HG03280 (cell line): Measurements from ENCODE around the gene ELMO1.

Experiments
- ATAC-seq: cut with Tn5 transposase; IDR thresholded peaks from one replicate; pipeline ENCODE4 v1.9.1; 2021; ENCODE audit warnings: mild to moderate bottlenecking, moderate library complexity; ENCODE audit not compliant: unreplicated experiment

ELMO1 gene

DNA sequence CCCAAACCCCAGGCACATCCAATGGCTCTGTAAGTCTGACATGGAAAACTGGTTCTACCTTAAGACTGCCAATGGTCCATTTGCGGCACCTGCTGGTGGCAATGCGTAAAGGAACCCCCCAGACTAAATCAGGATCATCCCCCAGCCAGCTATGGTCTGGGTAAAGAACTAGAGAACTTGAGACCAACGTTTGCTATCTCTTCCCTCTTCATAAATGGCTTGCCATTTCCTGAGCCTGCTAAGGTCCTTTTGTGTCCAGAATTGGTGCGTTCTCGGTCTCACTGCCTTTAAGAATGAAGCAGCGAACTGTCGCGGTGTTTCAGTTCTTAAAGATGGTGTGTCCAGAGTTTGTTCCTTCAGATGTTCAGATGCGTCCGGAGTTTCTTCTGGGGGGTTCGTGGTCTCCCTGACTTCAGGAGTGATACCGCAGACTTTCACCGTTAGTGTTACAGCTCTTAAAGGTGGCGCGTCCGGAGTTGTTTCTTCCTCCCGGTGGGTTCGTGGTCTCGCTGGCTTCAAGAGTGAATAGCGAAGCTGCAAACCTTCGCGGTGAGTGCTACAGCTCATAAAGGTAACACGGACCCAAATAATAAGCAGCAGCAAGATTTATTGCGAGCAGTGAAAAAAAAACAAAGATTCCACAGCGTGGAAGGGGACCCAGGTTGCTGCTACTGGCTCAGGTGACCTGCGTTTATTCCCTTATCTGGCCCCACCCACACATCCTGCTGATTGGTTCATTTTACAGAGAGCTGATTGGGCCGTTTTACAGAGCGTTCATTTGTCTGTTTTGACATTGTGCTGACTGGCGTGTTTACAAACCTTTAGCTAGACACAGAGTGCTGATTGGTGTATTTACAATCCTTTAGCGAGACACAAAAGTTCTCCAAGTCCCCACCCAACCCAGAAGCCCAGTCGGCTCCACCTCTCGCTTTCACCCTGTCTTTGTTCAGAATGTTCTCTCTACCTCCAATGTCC, 95.4 kb downstream of the ELMO1 start:
- ATAC-seq: peak; percentile 57

DNA sequence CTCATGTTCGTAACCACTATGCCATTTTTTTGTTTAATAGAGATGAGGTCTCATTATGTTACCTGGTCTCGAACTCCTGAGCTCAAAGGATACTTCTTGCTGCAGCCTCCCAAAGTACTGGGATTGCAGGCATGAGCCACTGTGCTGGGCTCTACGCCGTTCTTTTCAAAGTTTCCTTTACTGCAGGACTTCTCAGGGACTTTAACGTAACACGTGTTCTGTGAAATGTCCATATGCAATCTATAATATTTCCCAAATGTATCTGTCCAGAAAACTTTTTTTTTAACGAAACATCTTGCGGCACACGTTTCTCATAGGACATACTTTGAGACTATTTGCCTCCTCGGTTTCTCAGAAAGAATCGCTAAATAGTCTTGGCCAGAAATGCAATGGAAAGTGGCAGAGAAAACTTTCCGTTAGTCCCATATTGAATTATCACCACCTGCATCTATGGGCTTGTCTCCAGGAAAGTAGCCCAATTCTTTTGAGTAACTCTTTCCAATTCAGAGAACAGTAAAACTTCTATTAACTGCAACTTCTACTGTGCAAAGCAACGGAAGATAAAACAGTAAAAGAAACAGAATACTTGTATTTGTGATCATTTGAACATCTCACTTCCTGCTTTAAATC, 96.3 kb downstream of the ELMO1 start:
- no peak for ATAC-seq

- no peak for ATAC-seq
These were observed 96.9 kb downstream of the ELMO1 start for GRCh38 chr7:37351716-37352115.

GRCh38 chr7:37349979-37350590, 98.6 kb downstream of the ELMO1 start:
- ATAC-seq: no peak

GRCh38 chr7:37348982-37349381, 99.7 kb downstream of the ELMO1 start:
- no peak for ATAC-seq

DNA sequence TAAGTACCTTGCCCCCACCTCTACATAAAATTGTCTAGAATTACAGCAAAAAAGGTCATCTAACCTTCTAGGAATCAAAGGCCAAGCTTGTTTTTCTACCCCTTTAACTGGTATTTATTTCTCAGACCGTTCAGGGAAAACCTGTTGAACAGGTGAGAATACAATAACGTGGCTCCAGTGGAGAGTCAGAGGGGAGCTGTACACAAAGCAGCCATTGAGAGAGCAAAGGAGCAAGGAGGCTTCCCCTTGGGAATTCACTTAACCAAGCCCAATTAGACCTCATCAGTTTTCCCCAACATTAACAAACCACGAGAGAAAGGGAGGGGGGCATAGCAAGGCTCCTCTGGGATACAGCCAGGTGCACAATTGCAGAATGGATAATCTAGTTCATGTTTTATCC, 101.9 kb downstream of the ELMO1 start:
- no peak for ATAC-seq

DNA sequence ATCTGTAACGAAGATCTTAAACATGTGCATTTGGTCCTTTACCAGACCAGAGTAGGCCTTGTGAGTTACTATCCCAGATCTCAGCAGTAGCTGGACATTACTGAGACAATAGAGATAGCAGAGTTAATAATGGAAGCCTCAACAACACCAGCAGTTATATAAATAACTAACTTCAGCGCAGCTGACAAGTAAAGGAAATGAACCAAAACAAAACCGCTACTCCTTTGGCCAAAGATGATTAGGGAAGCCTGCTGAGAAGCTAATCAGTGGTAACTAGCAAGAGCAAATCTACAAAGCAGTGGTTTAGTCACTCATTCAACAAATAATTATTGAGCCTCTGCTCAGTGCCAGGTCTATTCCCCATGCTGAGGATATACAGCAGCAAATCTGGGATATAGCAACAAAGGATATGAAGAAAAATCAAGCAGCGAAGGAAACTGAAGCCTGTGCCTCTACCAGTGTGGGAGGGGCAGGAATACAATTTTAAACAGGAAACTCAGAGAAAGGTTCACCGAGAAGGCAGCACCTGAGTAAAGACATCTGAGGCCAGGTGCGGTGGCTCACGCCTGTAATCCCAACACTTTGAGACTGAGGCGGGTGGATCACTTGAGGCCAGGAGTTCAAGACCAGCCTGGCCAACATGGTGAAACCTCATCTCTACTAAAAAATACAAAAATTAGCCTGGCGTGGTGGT, 103.6 kb downstream of the ELMO1 start:
- no peak for ATAC-seq

DNA sequence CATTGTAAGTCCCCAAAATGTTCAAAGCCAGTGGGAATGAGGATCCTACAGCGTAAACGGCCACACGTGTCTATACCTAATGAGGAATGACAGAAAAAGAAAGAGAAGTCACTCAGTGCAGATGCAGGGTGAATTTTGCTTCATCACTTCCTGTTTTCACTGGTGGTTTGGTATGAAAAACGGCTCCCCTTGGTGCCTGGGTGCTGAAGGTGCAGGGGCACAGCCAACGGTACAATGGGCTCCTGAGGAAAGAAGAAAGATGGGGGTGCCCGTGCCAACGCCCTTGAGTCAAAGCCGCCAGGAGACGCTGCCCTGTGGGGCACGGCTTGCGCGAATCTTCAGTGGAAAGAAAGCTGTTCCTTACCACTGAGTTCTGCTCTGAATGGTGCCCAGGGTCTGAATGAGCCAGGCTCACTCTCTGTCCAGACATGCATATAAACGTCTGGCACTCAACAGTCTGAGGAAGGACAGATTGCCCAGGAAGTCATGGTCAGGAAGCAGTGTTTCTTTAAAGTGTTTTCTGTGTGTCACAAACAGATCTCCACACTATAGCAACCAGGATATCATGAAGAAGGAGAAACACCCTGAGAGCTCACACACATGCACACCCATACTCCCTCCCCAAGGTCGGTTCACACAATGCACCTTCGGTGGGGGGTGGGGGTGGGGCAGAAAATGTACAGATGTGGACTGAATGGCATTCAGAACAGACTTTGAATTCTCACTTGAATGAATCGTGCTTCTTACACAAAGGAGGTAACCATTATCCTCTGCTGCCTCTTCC, 105.8 kb downstream of the ELMO1 start:
- ATAC-seq: peak; percentile 64

DNA sequence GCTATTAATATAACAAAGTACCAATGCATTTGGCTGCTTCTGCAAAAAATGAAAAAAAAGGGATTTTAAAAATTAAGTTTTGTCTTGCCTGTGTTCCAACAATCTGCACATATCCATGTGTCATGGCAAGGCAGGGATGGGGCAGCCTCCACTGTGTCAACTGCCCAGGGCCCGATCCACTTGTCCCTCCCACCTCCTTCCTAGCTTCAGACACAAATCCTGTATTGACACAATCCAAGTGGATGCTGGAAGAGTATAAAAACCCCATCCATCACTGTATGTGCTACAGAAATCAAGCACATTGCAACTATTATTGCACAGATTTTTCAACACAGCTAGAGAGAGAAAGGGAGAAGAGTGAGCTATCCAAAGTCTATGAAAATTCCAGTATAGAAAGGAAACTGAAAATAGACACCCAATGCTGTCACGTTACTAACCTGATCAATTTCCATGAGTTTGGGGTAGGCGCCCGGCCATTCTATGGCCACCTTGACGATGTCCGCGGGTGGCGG, 106.4 kb downstream of the ELMO1 start:
- no peak for ATAC-seq

DNA sequence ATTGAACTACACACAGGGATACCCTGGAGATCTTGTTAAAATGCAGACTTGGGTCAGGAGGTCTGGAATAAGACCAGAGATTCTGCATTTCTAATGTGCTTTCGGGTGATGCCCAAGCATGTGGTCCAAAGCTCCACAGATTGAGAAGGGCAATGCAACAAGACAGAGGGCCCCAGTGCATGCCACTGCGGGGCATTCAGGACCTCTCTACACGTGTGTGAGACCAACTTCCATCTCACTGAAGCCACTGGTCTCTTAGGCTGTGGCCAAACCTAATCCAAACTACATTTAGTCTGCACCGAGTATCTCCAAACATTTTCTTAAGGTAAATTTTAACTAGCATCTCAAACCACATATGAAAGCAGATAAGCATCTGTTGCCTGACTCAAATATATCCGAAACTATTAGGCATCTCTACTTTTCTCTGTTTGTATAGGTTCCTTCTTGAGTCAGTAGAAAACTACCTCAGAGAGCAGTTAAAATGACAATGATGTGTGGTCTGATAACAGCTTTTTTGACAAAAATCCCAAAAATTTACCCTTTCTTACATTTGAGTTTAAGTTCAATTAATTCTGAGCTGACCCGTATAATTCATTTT, 107.5 kb downstream of the ELMO1 start:
- ATAC-seq: peak; percentile 35

DNA sequence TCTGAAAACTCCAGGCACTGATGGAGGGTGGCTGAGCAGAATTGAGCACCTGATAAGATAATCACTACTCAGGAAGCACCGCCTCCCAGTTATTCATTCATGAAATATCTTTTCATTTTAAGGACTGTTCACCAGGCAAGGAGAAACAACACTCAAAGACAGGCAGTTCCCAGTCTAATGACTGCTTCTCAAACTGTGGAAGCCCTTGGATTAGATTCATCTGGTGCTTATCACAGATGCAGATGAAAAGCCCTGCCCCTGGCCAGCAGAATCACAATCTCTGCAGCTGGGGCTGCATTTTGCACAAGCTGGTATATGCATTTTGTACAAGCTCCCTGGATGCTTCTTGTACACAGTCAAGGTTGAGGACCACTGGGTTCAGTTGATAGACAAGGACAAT, 109.7 kb downstream of the ELMO1 start:
- ATAC-seq: no peak

- ATAC-seq: no peak
These were observed 111.1 kb downstream of the ELMO1 start for GRCh38 chr7:37337522-37337921.

GRCh38 chr7:37336259-37336658, 112.4 kb downstream of the ELMO1 start:
- peak; percentile 90 for ATAC-seq

DNA sequence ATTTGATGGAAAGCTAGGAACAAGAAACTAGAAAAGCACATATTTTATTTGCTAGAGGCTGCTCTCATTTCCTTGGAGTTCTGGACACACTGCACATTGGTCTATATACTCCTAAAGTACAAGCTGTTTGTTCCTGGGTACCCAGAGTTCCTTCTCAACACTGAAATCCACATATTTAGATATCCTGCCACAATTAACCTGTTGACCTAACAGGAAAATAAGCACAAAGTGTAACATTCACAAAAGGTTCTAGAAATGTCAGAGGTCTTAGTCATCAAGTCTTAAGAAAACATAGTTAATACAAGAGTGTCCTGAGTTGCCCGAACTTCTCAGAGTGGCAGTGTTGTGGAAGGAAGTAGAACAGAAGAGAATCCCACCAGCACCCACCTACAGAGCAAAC, 115.6 kb downstream of the ELMO1 start:
- ATAC-seq: no peak

DNA sequence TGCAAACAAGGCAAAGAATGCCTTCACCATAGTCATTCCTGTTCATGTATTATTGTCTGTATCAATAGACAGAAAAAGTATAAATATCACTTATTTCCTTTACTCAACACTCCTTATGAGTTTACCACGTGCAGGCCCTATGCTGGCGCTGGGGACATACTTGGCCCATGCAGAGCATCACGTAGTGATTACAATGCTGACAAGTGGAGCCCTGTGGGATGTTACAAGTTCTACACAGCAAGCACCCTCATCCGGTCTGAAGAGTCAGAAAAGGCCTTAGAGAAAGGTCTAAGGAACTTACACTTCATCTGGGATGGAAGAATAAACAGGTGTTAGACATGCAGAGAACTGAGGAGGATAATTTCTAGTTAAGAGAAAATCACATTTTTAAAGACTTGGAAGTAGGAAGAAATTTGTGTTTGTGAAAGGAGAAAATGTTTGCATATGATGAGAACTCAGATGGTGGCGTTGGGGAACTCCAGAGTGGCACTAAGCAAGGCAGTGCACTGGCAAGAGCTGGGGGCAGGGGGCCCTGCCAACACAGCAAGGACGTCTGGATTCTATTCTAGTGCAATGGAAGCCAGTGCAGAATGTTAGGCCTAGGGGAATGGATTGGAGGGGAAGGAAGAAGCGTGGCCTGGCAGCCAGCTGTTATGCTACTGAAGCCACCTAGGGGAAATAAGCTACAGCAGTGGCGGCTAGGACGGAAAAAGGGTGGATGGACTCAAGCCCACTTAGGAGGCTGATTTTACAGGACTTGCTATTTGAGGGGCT, 116.2 kb downstream of the ELMO1 start:
- no peak for ATAC-seq

DNA sequence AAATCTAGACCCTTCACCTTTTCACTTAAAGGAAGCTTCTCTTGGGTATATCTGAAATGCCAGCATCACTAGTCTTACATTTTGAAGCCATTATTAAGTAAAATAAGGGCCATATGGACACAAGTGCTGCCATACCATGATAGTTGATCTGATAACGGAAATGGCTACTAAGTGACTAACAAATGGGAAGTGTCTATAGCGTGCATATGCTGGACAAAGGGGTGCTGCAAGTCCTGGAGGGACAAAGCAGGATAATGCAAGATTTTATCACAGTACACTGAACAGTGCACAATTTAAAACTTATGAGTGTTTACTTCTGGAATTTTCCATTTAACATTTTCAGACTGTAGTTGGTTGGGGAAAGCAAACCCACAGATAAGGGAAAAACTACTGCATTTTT, 117.9 kb downstream of the ELMO1 start:
- no peak for ATAC-seq

DNA sequence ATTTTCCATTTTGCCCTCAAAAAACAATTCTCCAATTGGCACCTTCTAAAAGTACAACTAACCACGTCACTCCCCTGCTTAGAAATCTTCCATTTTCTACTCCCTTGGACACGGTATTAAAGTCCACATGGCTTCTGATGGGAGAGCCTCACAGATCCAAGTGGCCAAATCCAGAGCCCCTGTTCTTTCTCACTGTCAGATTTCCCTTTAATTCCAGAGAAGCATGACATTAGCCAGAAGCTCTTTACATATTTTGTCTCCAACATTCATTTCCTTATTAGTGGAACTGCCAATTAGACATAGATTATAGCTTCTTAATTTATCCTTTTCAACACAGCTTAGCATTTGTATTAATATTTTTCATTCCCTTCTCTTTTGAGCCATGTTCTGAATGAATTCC, 118.7 kb downstream of the ELMO1 start:
- no peak for ATAC-seq

- ATAC-seq: no peak
These were observed 121.4 kb downstream of the ELMO1 start for GRCh38 chr7:37327288-37327687.

- no peak for ATAC-seq
These were observed 124.7 kb downstream of the ELMO1 start for GRCh38 chr7:37323966-37324365.
